IMR-90 (cell line): ENCODE measurements around the gene SAMSN1. TPM values are rescaled to one million over a fixed set of nuclear protein-coding genes. Genes with fewer than 3 reads are reported as not detected.

Source experiments
- ATAC-seq: fragments of 200-7000 bp; cut with Tn5 transposase; 2 replicates; pipeline ENCODE4 v1.9.1; 2020; ENCODE audit warnings: low read depth, mild to moderate bottlenecking, moderate library complexity
- BruUV-seq: library from RNA; stranded (reverse); fragments of 400-500 nt; replicated peaks from 2 replicates; lab custom pipeline; 2021; lab: Mats Ljungman, UMichigan
- CTCF ChIA-PET: fragments of 300-600 bp; formaldehyde crosslinking; extraction: SDS; loops from one replicate; lab custom pipeline; 2021; ENCODE audit warnings: antibody characterized with exemption; lab: Yijun Ruan, JAX
- POLR2A ChIA-PET: fragments of 300-600 bp; sonication (Branson Sonifier 250); formaldehyde crosslinking; loops from one replicate; lab custom pipeline; 2022; ENCODE audit warnings: antibody characterized with exemption; ENCODE audit not compliant: unreplicated experiment; lab: Charles Lee
- DNase-seq: peaks from one replicate; pipeline ENCODE4 v3.0.0; 2013
- H2AFZ ChIP-seq: replicated peaks from 2 replicates; pipeline ENCODE3; 2013; ENCODE audit warnings: low read length, mild to moderate bottlenecking; ENCODE audit not compliant: poor library complexity
- H2AK5ac ChIP-seq: 2 replicates; pipeline ENCODE4 v1.6.1; 2013; ENCODE audit warnings: low read depth, low read length, inconsistent platforms
- H2AK9ac ChIP-seq: replicated peaks from 2 replicates; pipeline ENCODE3; 2013; ENCODE audit warnings: mild to moderate bottlenecking, low read depth, low read length, moderate library complexity; ENCODE audit not compliant: poor library complexity
- H2BK120ac ChIP-seq: 2 replicates; pipeline ENCODE4 v1.6.1; 2013; ENCODE audit warnings: low read depth, low read length, inconsistent platforms
- H2BK15ac ChIP-seq: 3 replicates; pipeline ENCODE4 v1.6.1; 2013; ENCODE audit warnings: low read depth, low read length, inconsistent platforms
- H2BK20ac ChIP-seq: 2 replicates; pipeline ENCODE4 v1.6.1; 2013; ENCODE audit warnings: low read depth, mild to moderate bottlenecking, inconsistent platforms, low read length, moderate library complexity
- H2BK5ac ChIP-seq: 2 replicates; pipeline ENCODE4 v1.6.1; 2013; ENCODE audit warnings: mild to moderate bottlenecking, low read depth, low read length, inconsistent platforms; ENCODE audit not compliant: poor library complexity, severe bottlenecking
- H3K14ac ChIP-seq: replicated peaks from 2 replicates; pipeline ENCODE4 v1.6.1; 2013; ENCODE audit warnings: low read depth, low read length, inconsistent platforms
- H3K18ac ChIP-seq: 2 replicates; pipeline ENCODE4 v1.6.1; 2013; ENCODE audit warnings: low read depth, low read length, control low read depth
- H3K23ac ChIP-seq: 2 replicates; pipeline ENCODE4 v1.6.1; 2013; ENCODE audit warnings: low read depth, low read length, inconsistent platforms
- H3K27ac ChIP-seq: 2 replicates; pipeline ENCODE4 v1.5.1; 2013; ENCODE audit warnings: mild to moderate bottlenecking, control low read depth, low read length; ENCODE audit not compliant: insufficient read depth
- H3K27me3 ChIP-seq: 2 replicates; pipeline ENCODE4 v1.6.1; 2013; ENCODE audit warnings: low read length; ENCODE audit not compliant: control insufficient read depth, insufficient read depth
- H3K36me3 ChIP-seq: 2 replicates; pipeline ENCODE4 v1.6.1; 2013; ENCODE audit warnings: low read length, mixed read lengths; ENCODE audit not compliant: control insufficient read depth, insufficient read depth
- H3K4ac ChIP-seq: 2 replicates; pipeline ENCODE4 v1.6.1; 2013; ENCODE audit warnings: low read depth, low read length, inconsistent platforms
- H3K4me1 ChIP-seq: 2 replicates; pipeline ENCODE4 v1.6.1; 2013; ENCODE audit warnings: low read length, mixed read lengths; ENCODE audit not compliant: control insufficient read depth, insufficient read depth
- H3K4me2 ChIP-seq: 2 replicates; pipeline ENCODE4 v1.6.1; 2013; ENCODE audit warnings: low read depth, mild to moderate bottlenecking, control low read depth, low read length, moderate library complexity
- H3K4me3 ChIP-seq: 2 replicates; pipeline ENCODE4 v1.5.1; 2013; ENCODE audit warnings: low read depth, mild to moderate bottlenecking, control low read depth, low read length, moderate library complexity; ENCODE audit not compliant: insufficient read depth
- H3K56ac ChIP-seq: 2 replicates; pipeline ENCODE4 v1.6.1; 2013; ENCODE audit warnings: low read length, inconsistent platforms; ENCODE audit not compliant: insufficient read depth; ENCODE audit errors: extremely low read depth
- H3K79me1 ChIP-seq, 2 experiments: 2 replicates each; pipeline ENCODE4 v1.6.1; 2013; ENCODE audit warnings: low read length in 2 of 2, inconsistent platforms in 1 of 2, low read depth in 1 of 2
- H3K9ac ChIP-seq: 2 replicates; pipeline ENCODE4 v1.6.1; 2013; ENCODE audit warnings: low read depth, low read length, control low read depth
- H3K9me1 ChIP-seq: 2 replicates; pipeline ENCODE4 v1.6.1; 2013; ENCODE audit warnings: low read length, inconsistent platforms; ENCODE audit not compliant: insufficient read depth
- H3K9me3 ChIP-seq: 2 replicates; pipeline ENCODE4 v1.6.1; 2013; ENCODE audit warnings: low read length; ENCODE audit not compliant: control insufficient read depth, insufficient read depth
- H4K20me1 ChIP-seq: 2 replicates; pipeline ENCODE4 v1.6.1; 2013; ENCODE audit warnings: low read length, inconsistent platforms; ENCODE audit not compliant: insufficient read depth
- H4K5ac ChIP-seq: 2 replicates; pipeline ENCODE4 v1.6.1; 2013; ENCODE audit warnings: mild to moderate bottlenecking, low read depth, low read length, control low read depth
- H4K8ac ChIP-seq, 2 experiments: 2 replicates each; pipeline ENCODE4 v1.6.1; 2013; ENCODE audit warnings: low read depth in 2 of 2, low read length in 2 of 2, control low read depth in 1 of 2, inconsistent platforms in 1 of 2
- H4K91ac ChIP-seq: 2 replicates; pipeline ENCODE4 v1.6.1; 2013; ENCODE audit warnings: low read depth, low read length, inconsistent platforms; ENCODE audit not compliant: insufficient read depth
- BHLHE40 ChIP-seq: fragments of 150-350 bp; IDR thresholded peaks from 2 replicates; pipeline ENCODE4 v1.6.1; 2016; ENCODE audit warnings: mild to moderate bottlenecking, low read depth, low read length
- CEBPB ChIP-seq: IDR thresholded peaks from 2 replicates; pipeline ENCODE4 v1.6.1; 2012; ENCODE audit warnings: low read depth, low read length, improper control_type of control experiment
- CHD1 ChIP-seq: IDR thresholded peaks from 2 replicates; pipeline ENCODE4 v1.6.1; 2012; ENCODE audit warnings: low read depth, low read length, improper control_type of control experiment
- FOS ChIP-seq: fragments of 150-350 bp; IDR thresholded peaks from 2 replicates; pipeline ENCODE4 v1.6.1; 2016; ENCODE audit warnings: low read depth, low read length
- MAZ ChIP-seq: IDR thresholded peaks from 2 replicates; pipeline ENCODE4 v1.6.1; 2012; ENCODE audit warnings: low read depth, mild to moderate bottlenecking, low read length, improper control_type of control experiment, moderate library complexity, borderline replicate concordance
- NFE2L2 ChIP-seq: fragments of 150-350 bp; IDR thresholded peaks from 2 replicates; pipeline ENCODE4 v1.6.1; 2016; ENCODE audit warnings: low read depth, mild to moderate bottlenecking, low read length
- RAD21 ChIP-seq: IDR thresholded peaks from 2 replicates; pipeline ENCODE4 v1.6.1; 2012; ENCODE audit warnings: low read length, improper control_type of control experiment
- RCOR1 ChIP-seq: IDR thresholded peaks from 2 replicates; pipeline ENCODE4 v1.6.1; 2012; ENCODE audit warnings: mild to moderate bottlenecking, low read length, improper control_type of control experiment; ENCODE audit not compliant: insufficient replicate concordance
- RFX5 ChIP-seq: IDR thresholded peaks from 2 replicates; pipeline ENCODE4 v1.8.0; 2012; ENCODE audit warnings: low read depth, mild to moderate bottlenecking, low read length, moderate library complexity
- SMC3 ChIP-seq: fragments of 150-350 bp; IDR thresholded peaks from 2 replicates; pipeline ENCODE4 v1.6.1; 2016; ENCODE audit warnings: low read depth, mild to moderate bottlenecking, antibody characterized with exemption, low read length, moderate library complexity
- WGBS, 2 experiments: methylation state at CpG; one replicate each; pipeline versions ENCODE4 v1.1.5 to v1.1.7; 2013; ENCODE audit warnings: missing lambda C conversion rate in 2 of 2; ENCODE audit not compliant: insufficient read length in 1 of 2; ENCODE audit errors: extremely low coverage in 2 of 2; 5-methylcytosine and 5-hydroxymethylcytosine counted together
- dilution Hi-C: fragments of 300-500 bp; cut with HindIII; formaldehyde crosslinking; loops from one replicate; pipeline ENCODE4 v1.14.3; 2018; ENCODE audit warnings: low sequenced_read_pairs; ENCODE audit not compliant: unreplicated experiment
- in situ Hi-C: fragments of 300-500 bp; cut with MboI; formaldehyde crosslinking; loops from 3 replicates; pipeline ENCODE4 v1.14.3; 2019; ENCODE audit warnings: low sequenced_read_pairs, inconsistent platforms, mixed read lengths
- intact Hi-C: fragments of 100-400 bp; cut with micrococcal nuclease; formaldehyde crosslinking; loops from 2 replicates; pipeline ENCODE4 v1.10.0; 2022
- polyA plus RNA-seq, 3 experiments: library from polyadenylated mRNA; depleted of rRNA; stranded (reverse); fragments of >200 nt; gene quantifications; 2 replicates each; pipeline ENCODE4 v1.2.3, GENCODE V29; 2012; ENCODE audit warnings: low replicate concordance in 1 of 3
- total RNA-seq: library from RNA; depleted of rRNA; stranded (reverse); fragments of >200 nt; gene quantifications from 2 replicates; pipeline ENCODE4 v1.2.3, GENCODE V29; 2012
- TF ChIP-seq, protein P1 (sequence below): fragments of 150-350 bp; IDR thresholded peaks from 2 replicates; pipeline ENCODE4 v1.6.1; 2016; ENCODE audit warnings: low read depth, mild to moderate bottlenecking, low read length, moderate library complexity, borderline replicate concordance
- TF ChIP-seq, protein P2 (sequence below): fragments of 150-350 bp; IDR thresholded peaks from 2 replicates; pipeline ENCODE4 v1.6.1; 2017; ENCODE audit warnings: mild to moderate bottlenecking, antibody characterized with exemption, low read length, low read depth
- TF ChIP-seq, protein P3 (sequence below): conservative IDR thresholded peaks from 2 replicates; pipeline ENCODE4 v1.5.1; 2012; ENCODE audit warnings: mild to moderate bottlenecking, low read depth, low read length, improper control_type of control experiment

Gene SAMSN1
- total and polyA plus RNA-seq, 2 of the 4 experiments (the other 2 are of a cell fraction), result not detected

DNA sequence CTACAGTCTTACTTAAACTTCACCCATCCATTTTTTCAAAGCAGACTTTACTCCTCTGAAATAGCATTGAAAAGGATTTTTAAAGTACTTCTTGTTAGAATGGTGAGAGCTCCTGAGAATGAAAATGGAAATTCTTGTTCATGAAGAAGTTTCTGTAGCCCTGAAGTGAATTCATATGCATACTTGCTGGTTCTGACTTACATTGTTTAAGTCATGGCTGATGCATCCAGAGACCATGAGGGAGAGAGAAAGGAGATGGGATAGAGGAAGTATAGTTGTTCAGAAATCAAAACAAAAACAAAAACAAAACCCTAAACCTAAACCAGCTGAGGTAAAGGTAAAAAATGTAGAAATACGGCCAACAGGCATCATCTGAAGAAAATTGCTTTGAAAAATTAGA, 27.1 kb upstream of the SAMSN1 start:
- Histone ChIP-seq H3K14ac (no peak overlapping the region), H2AK9ac (no peak overlapping the region), H3K4me1 (no peaks in the 10 kb centered on the region), H4K20me1 (no peaks in the 10 kb centered on the region), H4K5ac (no peak overlapping the region), H2AK5ac (no peak overlapping the region), H3K4me2 (no peak overlapping the region), H3K4me3 (no peak overlapping the region), H2BK120ac (no peak overlapping the region), H3K36me3 (no peaks in the 10 kb centered on the region), H3K4ac (no peak overlapping the region), H3K9ac (no peak overlapping the region), H3K9me1 (no peaks in the 10 kb centered on the region), H3K79me1 (no peaks in the 10 kb centered on the region), H4K91ac (no peak overlapping the region), H2BK20ac (no peak overlapping the region), H2BK5ac (no peak overlapping the region), H2BK15ac (no peak overlapping the region), H3K27me3 (no peaks in the 10 kb centered on the region), H3K9me3 (no peaks in the 10 kb centered on the region; the same call in 1 of the 2 replicates), H4K8ac (no peak overlapping the region), H3K18ac (no peak overlapping the region), H3K56ac (no peak overlapping the region), H3K23ac (no peak overlapping the region), H3K27ac (no peak overlapping the region), H2AFZ (no peak overlapping the region)
- dilution Hi-C loops, result no loop called here
- no peak for DNase-seq
- BruUV-seq, result no TSS peak
- POLR2A ChIA-PET, result no interaction called here
- ATAC-seq, result no peak
- TF ChIP-seq SMC3, result no peak
- TF ChIP-seq RFX5, result no peak
- TF ChIP-seq BHLHE40, result no peak
- TF ChIP-seq, protein P1, sequence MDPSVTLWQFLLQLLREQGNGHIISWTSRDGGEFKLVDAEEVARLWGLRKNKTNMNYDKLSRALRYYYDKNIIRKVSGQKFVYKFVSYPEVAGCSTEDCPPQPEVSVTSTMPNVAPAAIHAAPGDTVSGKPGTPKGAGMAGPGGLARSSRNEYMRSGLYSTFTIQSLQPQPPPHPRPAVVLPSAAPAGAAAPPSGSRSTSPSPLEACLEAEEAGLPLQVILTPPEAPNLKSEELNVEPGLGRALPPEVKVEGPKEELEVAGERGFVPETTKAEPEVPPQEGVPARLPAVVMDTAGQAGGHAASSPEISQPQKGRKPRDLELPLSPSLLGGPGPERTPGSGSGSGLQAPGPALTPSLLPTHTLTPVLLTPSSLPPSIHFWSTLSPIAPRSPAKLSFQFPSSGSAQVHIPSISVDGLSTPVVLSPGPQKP, result no peak
- no peak for TF ChIP-seq CHD1
- TF ChIP-seq, protein P2, sequence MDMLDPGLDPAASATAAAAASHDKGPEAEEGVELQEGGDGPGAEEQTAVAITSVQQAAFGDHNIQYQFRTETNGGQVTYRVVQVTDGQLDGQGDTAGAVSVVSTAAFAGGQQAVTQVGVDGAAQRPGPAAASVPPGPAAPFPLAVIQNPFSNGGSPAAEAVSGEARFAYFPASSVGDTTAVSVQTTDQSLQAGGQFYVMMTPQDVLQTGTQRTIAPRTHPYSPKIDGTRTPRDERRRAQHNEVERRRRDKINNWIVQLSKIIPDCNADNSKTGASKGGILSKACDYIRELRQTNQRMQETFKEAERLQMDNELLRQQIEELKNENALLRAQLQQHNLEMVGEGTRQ, result no peak
- TF ChIP-seq MAZ, result no peak
- no peak for TF ChIP-seq FOS
- TF ChIP-seq NFE2L2, result no peak
- TF ChIP-seq, protein P3, sequence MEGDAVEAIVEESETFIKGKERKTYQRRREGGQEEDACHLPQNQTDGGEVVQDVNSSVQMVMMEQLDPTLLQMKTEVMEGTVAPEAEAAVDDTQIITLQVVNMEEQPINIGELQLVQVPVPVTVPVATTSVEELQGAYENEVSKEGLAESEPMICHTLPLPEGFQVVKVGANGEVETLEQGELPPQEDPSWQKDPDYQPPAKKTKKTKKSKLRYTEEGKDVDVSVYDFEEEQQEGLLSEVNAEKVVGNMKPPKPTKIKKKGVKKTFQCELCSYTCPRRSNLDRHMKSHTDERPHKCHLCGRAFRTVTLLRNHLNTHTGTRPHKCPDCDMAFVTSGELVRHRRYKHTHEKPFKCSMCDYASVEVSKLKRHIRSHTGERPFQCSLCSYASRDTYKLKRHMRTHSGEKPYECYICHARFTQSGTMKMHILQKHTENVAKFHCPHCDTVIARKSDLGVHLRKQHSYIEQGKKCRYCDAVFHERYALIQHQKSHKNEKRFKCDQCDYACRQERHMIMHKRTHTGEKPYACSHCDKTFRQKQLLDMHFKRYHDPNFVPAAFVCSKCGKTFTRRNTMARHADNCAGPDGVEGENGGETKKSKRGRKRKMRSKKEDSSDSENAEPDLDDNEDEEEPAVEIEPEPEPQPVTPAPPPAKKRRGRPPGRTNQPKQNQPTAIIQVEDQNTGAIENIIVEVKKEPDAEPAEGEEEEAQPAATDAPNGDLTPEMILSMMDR, result no peak
- no peak for TF ChIP-seq CEBPB
- no peak for TF ChIP-seq RCOR1
- TF ChIP-seq RAD21, result no peak
- in situ Hi-C loops, result no loop called here
- intact Hi-C loops, result no loop called here
- CTCF ChIA-PET, result no interaction called here
- WGBS, 2 experiments, result no CpG with 5 or more reads among the region's 1 CpG
